Measurements from ENCODE around the gene HEPACAM2. TPM values are rescaled to one million over a fixed set of nuclear protein-coding genes. Genes with fewer than 3 reads are reported as not detected.

The HEPACAM2 gene
- total RNA-seq, 1 experiment from 2014 or later, result not detected

DNA sequence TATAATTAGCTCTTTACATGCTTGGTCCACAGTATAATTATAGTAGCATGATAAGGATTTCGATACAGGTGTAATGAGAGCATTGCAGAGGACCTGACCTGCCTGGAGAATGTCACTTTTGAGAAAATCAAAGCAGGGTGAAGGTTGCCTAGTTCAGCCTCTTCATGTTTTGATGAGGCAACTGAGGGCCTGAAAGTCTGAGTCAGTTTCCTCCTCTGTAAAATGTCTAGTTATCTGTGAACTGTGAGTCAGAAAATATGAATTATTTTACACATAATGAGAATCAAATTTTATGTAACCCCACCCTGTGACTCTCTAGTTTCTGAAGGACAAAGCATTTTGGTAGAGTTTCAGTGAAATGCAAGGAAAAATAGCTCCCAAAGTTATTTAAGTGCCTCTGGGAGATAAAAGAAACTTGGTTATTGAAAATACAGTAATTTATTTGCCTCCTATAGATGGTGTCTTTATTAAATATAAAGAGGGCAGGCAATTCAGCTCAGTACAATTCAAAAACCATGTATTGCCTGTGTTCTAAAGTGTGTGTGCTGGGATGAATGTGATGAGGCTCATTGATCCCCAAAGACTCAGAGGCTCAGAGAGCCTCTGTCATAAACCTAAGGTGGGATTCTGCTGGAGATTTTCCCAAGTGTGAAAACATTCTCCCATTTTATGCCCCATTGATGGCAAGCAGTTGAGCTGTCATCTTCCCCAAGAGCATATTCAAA, 40.8 kb downstream of the HEPACAM2 start (continued):
- TF ChIP-seq ZNF396 (CRISPR knock-in tag; IDR thresholded peaks at IDR 0.05; ENCODE audit: borderline replicate concordance) (no peak), TCF7 (CRISPR knock-in tag; IDR thresholded peaks at IDR 0.05; ENCODE audit: low read depth) (no peak), ZBTB21 (CRISPR knock-in tag; IDR thresholded peaks at IDR 0.05; ENCODE audit: borderline replicate concordance) (no peak)
- TF ChIP-seq, protein P1, sequence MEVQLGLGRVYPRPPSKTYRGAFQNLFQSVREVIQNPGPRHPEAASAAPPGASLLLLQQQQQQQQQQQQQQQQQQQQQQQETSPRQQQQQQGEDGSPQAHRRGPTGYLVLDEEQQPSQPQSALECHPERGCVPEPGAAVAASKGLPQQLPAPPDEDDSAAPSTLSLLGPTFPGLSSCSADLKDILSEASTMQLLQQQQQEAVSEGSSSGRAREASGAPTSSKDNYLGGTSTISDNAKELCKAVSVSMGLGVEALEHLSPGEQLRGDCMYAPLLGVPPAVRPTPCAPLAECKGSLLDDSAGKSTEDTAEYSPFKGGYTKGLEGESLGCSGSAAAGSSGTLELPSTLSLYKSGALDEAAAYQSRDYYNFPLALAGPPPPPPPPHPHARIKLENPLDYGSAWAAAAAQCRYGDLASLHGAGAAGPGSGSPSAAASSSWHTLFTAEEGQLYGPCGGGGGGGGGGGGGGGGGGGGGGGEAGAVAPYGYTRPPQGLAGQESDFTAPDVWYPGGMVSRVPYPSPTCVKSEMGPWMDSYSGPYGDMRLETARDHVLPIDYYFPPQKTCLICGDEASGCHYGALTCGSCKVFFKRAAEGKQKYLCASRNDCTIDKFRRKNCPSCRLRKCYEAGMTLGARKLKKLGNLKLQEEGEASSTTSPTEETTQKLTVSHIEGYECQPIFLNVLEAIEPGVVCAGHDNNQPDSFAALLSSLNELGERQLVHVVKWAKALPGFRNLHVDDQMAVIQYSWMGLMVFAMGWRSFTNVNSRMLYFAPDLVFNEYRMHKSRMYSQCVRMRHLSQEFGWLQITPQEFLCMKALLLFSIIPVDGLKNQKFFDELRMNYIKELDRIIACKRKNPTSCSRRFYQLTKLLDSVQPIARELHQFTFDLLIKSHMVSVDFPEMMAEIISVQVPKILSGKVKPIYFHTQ (CRISPR knock-in tag; IDR thresholded peaks at IDR 0.05), result no peak

DNA sequence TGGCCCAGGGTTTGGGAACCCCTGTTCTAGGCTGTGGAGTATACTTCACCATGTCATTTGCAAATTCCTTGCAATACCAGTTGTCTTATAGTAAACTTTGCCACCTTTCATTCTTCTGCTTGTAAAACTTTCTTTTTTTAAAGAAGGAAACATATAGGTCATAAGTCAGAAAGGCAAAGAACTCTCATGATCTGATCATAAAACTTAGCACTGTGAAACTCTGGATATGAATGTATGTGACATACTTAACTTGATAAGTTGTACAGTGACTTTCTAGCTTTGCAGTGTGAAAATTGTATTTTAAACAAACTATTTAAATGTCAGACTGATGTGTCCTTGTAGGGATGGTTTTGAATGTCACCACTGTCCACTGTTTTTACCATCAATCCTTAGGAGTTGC, 47.1 kb downstream of the HEPACAM2 start:
- H3K9me3 Mint-ChIP-seq, result peaks cover under 1% of the 10 kb centered on the region; the same call in 1 of the 2 replicates
- TF ChIP-seq ZNF396 (CRISPR knock-in tag; IDR thresholded peaks at IDR 0.05; ENCODE audit: borderline replicate concordance) (no peak), ESRRA (CRISPR knock-in tag; IDR thresholded peaks at IDR 0.05; ENCODE audit: borderline replicate concordance) (no peak), TCF7 (CRISPR knock-in tag; IDR thresholded peaks at IDR 0.05; ENCODE audit: low read depth) (no peak), ZNF219 (CRISPR knock-in tag; IDR thresholded peaks at IDR 0.05; ENCODE audit: borderline replicate concordance) (no peak), OVOL2 (CRISPR knock-in tag; IDR thresholded peaks at IDR 0.05; ENCODE audit: borderline replicate concordance) (no peak)
- TF ChIP-seq, protein P2, sequence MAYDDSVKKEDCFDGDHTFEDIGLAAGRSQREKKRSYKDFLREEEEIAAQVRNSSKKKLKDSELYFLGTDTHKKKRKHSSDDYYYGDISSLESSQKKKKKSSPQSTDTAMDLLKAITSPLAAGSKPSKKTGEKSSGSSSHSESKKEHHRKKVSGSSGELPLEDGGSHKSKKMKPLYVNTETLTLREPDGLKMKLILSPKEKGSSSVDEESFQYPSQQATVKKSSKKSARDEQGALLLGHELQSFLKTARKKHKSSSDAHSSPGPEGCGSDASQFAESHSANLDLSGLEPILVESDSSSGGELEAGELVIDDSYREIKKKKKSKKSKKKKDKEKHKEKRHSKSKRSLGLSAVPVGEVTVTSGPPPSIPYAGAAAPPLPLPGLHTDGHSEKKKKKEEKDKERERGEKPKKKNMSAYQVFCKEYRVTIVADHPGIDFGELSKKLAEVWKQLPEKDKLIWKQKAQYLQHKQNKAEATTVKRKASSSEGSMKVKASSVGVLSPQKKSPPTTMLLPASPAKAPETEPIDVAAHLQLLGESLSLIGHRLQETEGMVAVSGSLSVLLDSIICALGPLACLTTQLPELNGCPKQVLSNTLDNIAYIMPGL (CRISPR knock-in tag; IDR thresholded peaks at IDR 0.05), result no peak
- CTCF ChIA-PET, result interaction anchor here (0.9 kb wide), 1 partner anchor 53 kb away, joined by 3 read pairs; the partner anchor contains the start of gene VPS50
- peaks cover 6% of the 10 kb centered on the region; the same call in 1 of the 2 replicates for H3K27me3 Mint-ChIP-seq (ENCODE audit: low read depth)
- DNase-seq (ENCODE audit: low spot score) (no peak), ATAC-seq (no peak)
- no peaks in the 10 kb centered on the region for H3K36me3 Mint-ChIP-seq
- no peak overlapping the region for H3K27ac Mint-ChIP-seq
- no peak overlapping the region for H3K4me3 Mint-ChIP-seq
- no peaks in the 10 kb centered on the region for H3K4me1 Mint-ChIP-seq
- POLR2A ChIA-PET, result no interaction called here

DNA sequence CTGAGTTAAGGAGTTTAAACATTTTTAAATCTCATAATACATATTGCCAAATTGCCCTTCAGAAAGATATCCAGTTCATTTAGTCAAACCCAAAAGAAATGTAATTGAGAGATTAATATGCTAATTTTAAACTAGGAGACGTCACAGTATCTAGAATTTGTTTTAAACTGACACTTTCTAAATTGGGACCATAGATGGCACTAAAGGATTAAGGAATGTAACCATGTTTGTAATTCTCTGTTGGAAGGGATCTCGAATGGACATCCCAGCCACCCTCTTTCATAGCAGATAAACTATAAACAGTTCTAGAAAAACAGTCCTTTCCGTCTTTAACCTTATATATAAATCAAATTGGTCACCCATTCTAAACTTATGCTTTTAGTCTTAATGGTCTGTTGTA, 48.1 kb downstream of the HEPACAM2 start:
- TF ChIP-seq NR1H2 (CRISPR knock-in tag; IDR thresholded peaks at IDR 0.05) (no peak), JAZF1 (CRISPR knock-in tag; IDR thresholded peaks at IDR 0.05) (no peak), MYBL2 (CRISPR knock-in tag; IDR thresholded peaks at IDR 0.05) (no peak), FOXP1 (CRISPR knock-in tag; IDR thresholded peaks at IDR 0.05; ENCODE audit: borderline replicate concordance) (no peak), TEAD4 (CRISPR knock-in tag; IDR thresholded peaks at IDR 0.05) (no peak), GTF2I (CRISPR knock-in tag; conservative IDR thresholded peaks at IDR 0.05) (no peak)
- TF ChIP-seq, protein P3, sequence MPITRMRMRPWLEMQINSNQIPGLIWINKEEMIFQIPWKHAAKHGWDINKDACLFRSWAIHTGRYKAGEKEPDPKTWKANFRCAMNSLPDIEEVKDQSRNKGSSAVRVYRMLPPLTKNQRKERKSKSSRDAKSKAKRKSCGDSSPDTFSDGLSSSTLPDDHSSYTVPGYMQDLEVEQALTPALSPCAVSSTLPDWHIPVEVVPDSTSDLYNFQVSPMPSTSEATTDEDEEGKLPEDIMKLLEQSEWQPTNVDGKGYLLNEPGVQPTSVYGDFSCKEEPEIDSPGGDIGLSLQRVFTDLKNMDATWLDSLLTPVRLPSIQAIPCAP (CRISPR knock-in tag; IDR thresholded peaks at IDR 0.05), result no peak
- TF ChIP-seq, protein P4, sequence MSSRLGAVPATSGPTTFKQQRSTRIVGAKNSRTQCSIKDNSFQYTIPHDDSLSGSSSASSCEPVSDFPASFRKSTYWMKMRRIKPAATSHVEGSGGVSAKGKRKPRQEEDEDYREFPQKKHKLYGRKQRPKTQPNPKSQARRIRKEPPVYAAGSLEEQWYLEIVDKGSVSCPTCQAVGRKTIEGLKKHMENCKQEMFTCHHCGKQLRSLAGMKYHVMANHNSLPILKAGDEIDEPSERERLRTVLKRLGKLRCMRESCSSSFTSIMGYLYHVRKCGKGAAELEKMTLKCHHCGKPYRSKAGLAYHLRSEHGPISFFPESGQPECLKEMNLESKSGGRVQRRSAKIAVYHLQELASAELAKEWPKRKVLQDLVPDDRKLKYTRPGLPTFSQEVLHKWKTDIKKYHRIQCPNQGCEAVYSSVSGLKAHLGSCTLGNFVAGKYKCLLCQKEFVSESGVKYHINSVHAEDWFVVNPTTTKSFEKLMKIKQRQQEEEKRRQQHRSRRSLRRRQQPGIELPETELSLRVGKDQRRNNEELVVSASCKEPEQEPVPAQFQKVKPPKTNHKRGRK (CRISPR knock-in tag; IDR thresholded peaks at IDR 0.05; ENCODE audit: borderline replicate concordance), result no peak
- Mint-ChIP-seq H3K27ac (no peak overlapping the region), H3K27me3 (ENCODE audit: low read depth) (peaks cover 4% of the 10 kb centered on the region; the same call in 1 of the 2 replicates), H3K4me1 (no peaks in the 10 kb centered on the region), H3K4me3 (no peak overlapping the region), H3K36me3 (no peaks in the 10 kb centered on the region), H3K9me3 (peaks cover 10% of the 10 kb centered on the region)
- ChIA-PET POLR2A (no interaction called here), CTCF (no interaction called here)
- DNase-seq (ENCODE audit: low spot score) (no peak), ATAC-seq (no peak)

All from WTC11 (cell line).